ENCODE results near the gene SEC22A.
A peak's percentile ranks its signal among the peaks of the same experiment; 100 is the strongest.
"Not testable (repeated sequence)": the region's sequence is repeated elsewhere in the genome, so short reads cannot be mapped to it uniquely, and the experiment has no call there.

The SEC22A gene

GRCh38 chr3:123180791-123181190, 21.0 kb upstream of the SEC22A start:
- DNase-seq (ENCODE audit: low read depth): no peak

GRCh38 chr3:123186695-123187094, 15.0 kb upstream of the SEC22A start:
- no peak for DNase-seq (ENCODE audit: low read depth)

GRCh38 chr3:123188058-123188457, 13.7 kb upstream of the SEC22A start:
- DNase-seq (ENCODE audit: low read depth): no peak

- no peak for DNase-seq (ENCODE audit: low read depth)
Measured at GRCh38 chr3:123193448-123194101, 8.2 kb upstream of the SEC22A start.

GRCh38 chr3:123194552-123194951, 7.2 kb upstream of the SEC22A start:
- no peak for DNase-seq (ENCODE audit: low read depth)

GRCh38 chr3:123198372-123198771, 3.4 kb upstream of the SEC22A start:
- no peak for DNase-seq (ENCODE audit: low read depth)

GRCh38 chr3:123201223-123201556, 553 bp upstream of the SEC22A start:
- no peak for DNase-seq (ENCODE audit: low read depth)

- no peak for DNase-seq (ENCODE audit: low read depth)
Measured at GRCh38 chr3:123202451-123202850, 708 bp downstream of the SEC22A start.

GRCh38 chr3:123218990-123219389, 17.2 kb downstream of the SEC22A start:
- DNase-seq (ENCODE audit: low read depth): no peak

- not testable (repeated sequence) for DNase-seq (ENCODE audit: low read depth)
Measured at GRCh38 chr3:123221369-123221768, 19.6 kb downstream of the SEC22A start.

GRCh38 chr3:123225016-123225415, 23.3 kb downstream of the SEC22A start:
- no peak for DNase-seq (ENCODE audit: low read depth)

GRCh38 chr3:123226549-123226948, 24.8 kb downstream of the SEC22A start:
- no peak for DNase-seq (ENCODE audit: low read depth)

GRCh38 chr3:123229145-123229544, 27.4 kb downstream of the SEC22A start:
- DNase-seq (ENCODE audit: low read depth): no peak

- DNase-seq (ENCODE audit: low read depth): no peak
Measured at GRCh38 chr3:123236902-123237301, 35.2 kb downstream of the SEC22A start.

GRCh38 chr3:123239186-123239585, 37.4 kb downstream of the SEC22A start:
- DNase-seq (ENCODE audit: low read depth): not testable (repeated sequence)

- no peak for DNase-seq (ENCODE audit: low read depth)
Measured at GRCh38 chr3:123239756-123240155, 38.0 kb downstream of the SEC22A start.

- DNase-seq (ENCODE audit: low read depth): no peak
Measured at GRCh38 chr3:123244128-123244527, 42.4 kb downstream of the SEC22A start.

- DNase-seq (ENCODE audit: low read depth): no peak
Measured at GRCh38 chr3:123246866-123247265, 45.1 kb downstream of the SEC22A start.

- DNase-seq (ENCODE audit: low read depth): no peak
Measured at GRCh38 chr3:123256256-123256655, 54.5 kb downstream of the SEC22A start.

GRCh38 chr3:123258359-123258758, 56.6 kb downstream of the SEC22A start:
- DNase-seq (ENCODE audit: low read depth): no peak

- peak; percentile 26 for DNase-seq (ENCODE audit: low read depth)
Measured at GRCh38 chr3:123258811-123259420, 57.2 kb downstream of the SEC22A start.

GRCh38 chr3:123261666-123262065, 59.9 kb downstream of the SEC22A start:
- DNase-seq (ENCODE audit: low read depth): no peak

- no peak for DNase-seq (ENCODE audit: low read depth)
Measured at GRCh38 chr3:123262226-123262625, 60.5 kb downstream of the SEC22A start.

GRCh38 chr3:123262868-123263267, 61.1 kb downstream of the SEC22A start:
- no peak for DNase-seq (ENCODE audit: low read depth)
